PC-3 (cell line): ENCODE measurements around the gene AKAP7. TPM values are rescaled to one million over a fixed set of nuclear protein-coding genes. Genes with fewer than 3 reads are reported as not detected.

Experiments
- ATAC-seq: fragments of 200-7000 bp; cut with Tn5 transposase; 2 replicates; pipeline ENCODE4 v1.9.1; 2020; ENCODE audit warnings: mild to moderate bottlenecking, moderate library complexity
- BruUV-seq: library from RNA; stranded (reverse); fragments of 400-500 nt; replicated peaks from 2 replicates; lab custom pipeline; 2021; lab: Mats Ljungman, UMichigan
- CTCF ChIA-PET: fragments of 300-600 bp; sonication (Branson Sonifier 250); formaldehyde crosslinking; loops from one replicate; lab custom pipeline; 2022; ENCODE audit warnings: antibody characterized with exemption; lab: Charles Lee
- POLR2A ChIA-PET: fragments of 300-600 bp; sonication (Branson Sonifier 250); formaldehyde crosslinking; loops from one replicate; lab custom pipeline; 2022; ENCODE audit warnings: antibody characterized with exemption; ENCODE audit not compliant: unreplicated experiment; lab: Charles Lee
- DNase-seq: peaks from one replicate; pipeline ENCODE4 v3.0.0-alpha.2; 2015
- H2AFZ ChIP-seq: fragments of 300-600 bp; sonication (generic); 2 replicates; pipeline ENCODE4 v1.6.0; 2016; ENCODE audit warnings: antibody characterized with exemption, low read length
- H3F3A ChIP-seq: fragments of 300-600 bp; sonication (generic); one replicate; pipeline ENCODE4 v1.6.0; 2017; ENCODE audit warnings: antibody characterized with exemption, low read length, control low read depth, mild to moderate bottlenecking; ENCODE audit not compliant: unreplicated experiment
- H3K27ac ChIP-seq: fragments of 300-600 bp; sonication (generic); 2 replicates; pipeline ENCODE4 v1.5.1; 2016; ENCODE audit warnings: mild to moderate bottlenecking, low read length
- H3K27me3 ChIP-seq: fragments of 300-600 bp; sonication (generic); 2 replicates; pipeline ENCODE4 v1.6.1; 2016; ENCODE audit warnings: low read length, mixed read lengths
- H3K36me3 ChIP-seq: fragments of 300-600 bp; sonication (generic); 2 replicates; pipeline ENCODE4 v1.6.1; 2016; ENCODE audit warnings: low read depth, mixed run types, low read length, mixed read lengths
- H3K4me1 ChIP-seq: fragments of 300-600 bp; sonication (generic); 2 replicates; pipeline ENCODE4 v1.5.1; 2016; ENCODE audit warnings: low read length; ENCODE audit not compliant: insufficient read depth
- H3K4me2 ChIP-seq: fragments of 300-600 bp; sonication (generic); 2 replicates; pipeline ENCODE4 v1.6.0; 2016; ENCODE audit warnings: low read length
- H3K4me3 ChIP-seq: fragments of 300-600 bp; sonication (generic); 2 replicates; pipeline ENCODE4 v1.5.1; 2016; ENCODE audit warnings: mild to moderate bottlenecking, low read length, mixed read lengths
- H3K79me2 ChIP-seq: fragments of 300-600 bp; sonication (generic); 2 replicates; pipeline ENCODE4 v1.6.1; 2017; ENCODE audit warnings: low read length, mixed read lengths
- H3K9ac ChIP-seq: fragments of 300-600 bp; sonication (generic); 2 replicates; pipeline ENCODE4 v1.6.0; 2016; ENCODE audit warnings: mild to moderate bottlenecking, low read length
- H3K9me2 ChIP-seq: fragments of 300-600 bp; sonication (generic); replicated peaks from 2 replicates; pipeline ENCODE4 v1.6.1; 2016; ENCODE audit warnings: mixed run types, low read length, mixed read lengths
- H3K9me3 ChIP-seq: fragments of 300-600 bp; sonication (generic); 2 replicates; pipeline ENCODE4 v1.6.1; 2016; ENCODE audit warnings: low read length, mixed read lengths
- H4K20me1 ChIP-seq: fragments of 300-600 bp; sonication (generic); 2 replicates; pipeline ENCODE4 v1.6.1; 2016; ENCODE audit warnings: low read length, mixed read lengths
- CTCF ChIP-seq: fragments of 300-600 bp; sonication (generic); conservative IDR thresholded peaks from 2 replicates; pipeline ENCODE4 v1.5.1; 2017; ENCODE audit warnings: antibody characterized with exemption, low read depth, mild to moderate bottlenecking, low read length
- EZH2 ChIP-seq: fragments of 300-600 bp; sonication (generic); IDR thresholded peaks from one replicate; pipeline ENCODE4 v1.6.1; 2017; ENCODE audit warnings: antibody characterized with exemption, mild to moderate bottlenecking, low read length; ENCODE audit not compliant: unreplicated experiment
- EZH2phosphoT487 ChIP-seq: fragments of 300-600 bp; sonication (generic); IDR thresholded peaks from 2 replicates; pipeline ENCODE4 v1.6.1; 2018; ENCODE audit warnings: mild to moderate bottlenecking, antibody characterized with exemption, low read length, borderline replicate concordance
- intact Hi-C: fragments of 100-400 bp; cut with micrococcal nuclease; formaldehyde crosslinking; loops from 2 replicates; pipeline ENCODE4 v1.9.0; 2023
- total RNA-seq: library from RNA; depleted of rRNA; stranded (reverse); fragments of >200 nt; gene quantifications from 2 replicates; pipeline ENCODE4 v1.2.3, GENCODE V29; 2014

The AKAP7 gene
- total RNA-seq, 1 experiment from 2014 or later = 3.6 TPM

GRCh38 chr6:131093334-131093733 is 41.9 kb upstream of the AKAP7 start:
- H3K9ac ChIP-seq = no peak overlapping the region
- H3K36me3 ChIP-seq = no peaks in the 10 kb centered on the region
- H3K27ac ChIP-seq = no peak overlapping the region
- DNase-seq (no peak), ATAC-seq (no peak)
- H3K4me3 ChIP-seq = no peak overlapping the region
- no peaks in the 10 kb centered on the region for H3K9me2 ChIP-seq
- H3K9me3 ChIP-seq = no peaks in the 10 kb centered on the region
- intact Hi-C loops = no loop called here
- no peak overlapping the region for H3K4me2 ChIP-seq
- H3K4me1 ChIP-seq = no peaks in the 10 kb centered on the region
- no peaks in the 10 kb centered on the region for H3K79me2 ChIP-seq
- H3F3A ChIP-seq = no peaks in the 10 kb centered on the region
- ChIA-PET CTCF (no interaction called here), POLR2A (no interaction called here)
- TF ChIP-seq EZH2 (no peak), EZH2phosphoT487 (no peak), CTCF (no peak)
- H3K27me3 ChIP-seq = no peaks in the 10 kb centered on the region
- BruUV-seq = no TSS peak
- H2AFZ ChIP-seq = no peak overlapping the region
- H4K20me1 ChIP-seq = no peaks in the 10 kb centered on the region

GRCh38 chr6:131096786-131097185 is 38.5 kb upstream of the AKAP7 start:
- H3K4me1 ChIP-seq = peaks cover 3% of the 10 kb centered on the region
- no peaks in the 10 kb centered on the region for H3K79me2 ChIP-seq
- no peaks in the 10 kb centered on the region for H3K36me3 ChIP-seq
- H3K4me2 ChIP-seq = no peak overlapping the region
- no peak overlapping the region for H3K27ac ChIP-seq
- no TSS peak for BruUV-seq
- no peak overlapping the region for H2AFZ ChIP-seq
- H3F3A ChIP-seq = no peaks in the 10 kb centered on the region
- POLR2A ChIA-PET = no interaction called here
- no peaks in the 10 kb centered on the region for H3K27me3 ChIP-seq
- ATAC-seq (no peak), DNase-seq (no peak)
- no peaks in the 10 kb centered on the region for H3K9me2 ChIP-seq
- no peaks in the 10 kb centered on the region for H4K20me1 ChIP-seq
- TF ChIP-seq EZH2phosphoT487 = no peak
- no peak for TF ChIP-seq EZH2
- TF ChIP-seq CTCF = no peak
- H3K9ac ChIP-seq = no peak overlapping the region
- no peak overlapping the region for H3K4me3 ChIP-seq
- CTCF ChIA-PET = no interaction called here
- H3K9me3 ChIP-seq = no peaks in the 10 kb centered on the region
- intact Hi-C loops = no loop called here

GRCh38 chr6:131101911-131102680 is 33.2 kb upstream of the AKAP7 start:
- peaks cover 9% of the 10 kb centered on the region for H3F3A ChIP-seq
- H3K27ac ChIP-seq = no peak overlapping the region
- no peaks in the 10 kb centered on the region for H3K36me3 ChIP-seq
- BruUV-seq = no TSS peak
- no peaks in the 10 kb centered on the region for H3K9me3 ChIP-seq
- no peaks in the 10 kb centered on the region for H3K9me2 ChIP-seq
- ChIA-PET POLR2A (no interaction called here), CTCF (no interaction called here)
- peak overlapping the region; percentile 51 for H3K4me3 ChIP-seq
- H3K9ac ChIP-seq = no peak overlapping the region
- no peaks in the 10 kb centered on the region for H4K20me1 ChIP-seq
- TF ChIP-seq EZH2phosphoT487 (no peak), EZH2 (no peak), CTCF (no peak)
- no peaks in the 10 kb centered on the region for H3K27me3 ChIP-seq
- peak; percentile 70 for DNase-seq
- H3K4me2 ChIP-seq = peak overlapping the region; percentile 74
- peak; percentile 88 for ATAC-seq
- no peak overlapping the region for H2AFZ ChIP-seq
- peaks cover 18% of the 10 kb centered on the region for H3K4me1 ChIP-seq
- H3K79me2 ChIP-seq = no peaks in the 10 kb centered on the region
- intact Hi-C loops = loop anchor here (2.0 kb wide), 1 partner anchor 39 kb away; the partner anchor contains the start of gene EPB41L2
